Kidney (tissue), 14 donors: ENCODE data around the gene HMG20A. TPM values are rescaled to one million over a fixed set of nuclear protein-coding genes. Genes with fewer than 3 reads are reported as not detected.

Source experiments
- DNase-seq, 5 donors: peaks; one replicate each; pipeline ENCODE4 v3.0.0-alpha.2; 2013 to 2020
- FAIRE-seq: peaks from 2 replicates; lab custom pipeline; 2012; peaks lifted over from hg19 to GRCh38; lab: Jason Lieb, UNC
- H3K27ac ChIP-seq, 2 donors: one replicate each; pipeline ENCODE4 v1.7.0; 2013; ENCODE audit warnings: low read depth in 2 of 2, low read length in 2 of 2, inconsistent platforms in 1 of 2
- H3K27me3 ChIP-seq: one replicate; pipeline ENCODE4 v1.7.1; 2013; ENCODE audit warnings: low read length, inconsistent platforms; ENCODE audit not compliant: control insufficient read depth, insufficient read depth
- H3K36me3 ChIP-seq, 3 donors: one replicate each; pipeline versions ENCODE4 v1.7.0 to v1.7.1; 2013; ENCODE audit warnings: low read length in 3 of 3, control low read depth in 1 of 3, inconsistent platforms in 1 of 3; ENCODE audit not compliant: insufficient read depth in 3 of 3, control insufficient read depth in 2 of 3
- H3K4me1 ChIP-seq, 3 donors: one replicate each; pipeline versions ENCODE4 v1.7.0 to v1.7.1; 2013; ENCODE audit warnings: low read length in 3 of 3, inconsistent platforms in 1 of 3, low read depth in 1 of 3; ENCODE audit not compliant: control insufficient read depth in 2 of 3, insufficient read depth in 2 of 3
- H3K4me3 ChIP-seq, 3 donors: one replicate each; pipeline versions ENCODE4 v1.7.0 to v1.8.1; 2013; ENCODE audit warnings: low read length in 3 of 3, control low read depth in 1 of 3, inconsistent platforms in 1 of 3
- H3K9ac ChIP-seq, 3 donors: one replicate each; pipeline versions ENCODE4 v1.7.0 to v1.7.1; 2013; ENCODE audit warnings: low read length in 3 of 3, control low read depth in 1 of 3, inconsistent platforms in 1 of 3
- H3K9me3 ChIP-seq, 3 donors: one replicate each; pipeline versions ENCODE4 v1.7.0 to v1.7.1; 2013; ENCODE audit warnings: low read length in 3 of 3, control low read depth in 1 of 3, inconsistent platforms in 1 of 3; ENCODE audit not compliant: control insufficient read depth in 2 of 3, insufficient read depth in 1 of 3
- CTCF ChIP-seq: IDR thresholded peaks from 3 replicates; pipeline ENCODE4 v1.5.1; 2012; ENCODE audit warnings: mild to moderate bottlenecking, moderate library complexity, borderline replicate concordance; ENCODE audit not compliant: insufficient read depth; ENCODE audit errors: extremely low read depth
- intact Hi-C: fragments of 100-400 bp; cut with DNase I; formaldehyde crosslinking; loops from one replicate; pipeline ENCODE4 v1.11.1; 2022
- polyA plus RNA-seq: library from polyadenylated mRNA; stranded (reverse); fragments of 350-450 nt; fragmentation: Illumina TruSeq; extraction: RNeasy Lipid Tissue Mini Kit (QIAGEN cat#74804); gene quantifications from one replicate; pipeline ENCODE4 v1.2.3, GENCODE V29; 2014; ENCODE audit warnings: low read depth, low replicate concordance; ENCODE audit not compliant: insufficient read depth
- total RNA-seq: library from RNA; stranded (reverse); fragmentation: NEBNext Ultra II Directional; extraction: Animal tissue kit (Norgen Biotek cat#: 25700); gene quantifications from one replicate; pipeline ENCODE4 v1.2.1, GENCODE V29; 2021
- donor health status: control.
- donor health status: control.
- donor health status: control.
- donor health status: control.
- donor health status: control.
- donor health status: DM: yes; HTN: yes; CAD: no.
- donor health status: Normal renal cell carcinoma (clear cell type).

HMG20A gene
- total and polyA plus RNA-seq, 2 donors from 2014 or later, result 16.8 to 38.7 TPM

GRCh38 chr15:77527831-77528231 is 107.1 kb downstream of the HMG20A start:
- FAIRE-seq (no peak), DNase-seq (peak in 2 of 5 donors; percentile 42 to 65)
- H3K27ac ChIP-seq, result no peak overlapping the region
- H3K9me3 ChIP-seq, result no peaks in the 10 kb centered on the region
- intact Hi-C loops, result no loop called here
- no peaks in the 10 kb centered on the region for H3K36me3 ChIP-seq
- no peak for TF ChIP-seq CTCF
- H3K4me1 ChIP-seq, result peaks cover 0 to 6% (median 0%) of the 10 kb centered on the region in 3 donors
- H3K9ac ChIP-seq, result no peak overlapping the region
- H3K27me3 ChIP-seq, result no peaks in the 10 kb centered on the region
- no peak overlapping the region for H3K4me3 ChIP-seq

GRCh38 chr15:77528290-77528967 is 107.7 kb downstream of the HMG20A start:
- DNase-seq, result peak in 1 of 5 donors; percentile 46

GRCh38 chr15:77528968-77529319 is 108.3 kb downstream of the HMG20A start:
- Histone ChIP-seq H3K4me3 (no peak overlapping the region), H3K9ac (no peak overlapping the region), H3K4me1 (peaks cover 0 to 6% (median 2%) of the 10 kb centered on the region in 3 donors), H3K27ac (no peak overlapping the region), H3K36me3 (no peaks in the 10 kb centered on the region), H3K9me3 (no peaks in the 10 kb centered on the region), H3K27me3 (no peaks in the 10 kb centered on the region)
- DNase-seq (peak in 4 of 5 donors; percentile 69 to 91 (median 76)), FAIRE-seq (no peak)
- intact Hi-C loops, result no loop called here
- TF ChIP-seq CTCF, result no peak

More at GRCh38 chr15:77528290-77528967, 107.7 kb downstream of the HMG20A start:
- no peak overlapping the region for H3K4me3 ChIP-seq
- intact Hi-C loops, result no loop called here
- H3K9ac ChIP-seq, result no peak overlapping the region
- no peak overlapping the region for H3K27ac ChIP-seq
- TF ChIP-seq CTCF, result no peak
- no peaks in the 10 kb centered on the region for H3K36me3 ChIP-seq
- no peaks in the 10 kb centered on the region for H3K27me3 ChIP-seq
- peaks cover 0 to 6% (median 2%) of the 10 kb centered on the region in 3 donors for H3K4me1 ChIP-seq
- FAIRE-seq, result no peak
- no peaks in the 10 kb centered on the region for H3K9me3 ChIP-seq
